Uterus (tissue), 2 donors: ENCODE data around the gene RALA.

ENCODE experiments used
- POLR2A ChIP-seq, 2 donors: fragments of 450-650 bp; IDR thresholded peaks; one replicate each; pipeline ENCODE4 v1.6.1; 2016; ENCODE audit warnings: antibody characterized with exemption in 2 of 2, mild to moderate bottlenecking in 1 of 2, moderate library complexity in 1 of 2
- TF ChIP-seq, protein P1 (sequence below), 4 experiments: fragments of 200-600 bp in 2 of 4; fragments of 450-650 bp in 2 of 4; sonication (generic) in 2 of 4; IDR thresholded peaks; one replicate each; pipeline ENCODE4 v1.5.1; 2016 to 2019; ENCODE audit warnings: antibody characterized with exemption in 4 of 4, mild to moderate bottlenecking in 2 of 4, moderate library complexity in 1 of 4

DNA sequence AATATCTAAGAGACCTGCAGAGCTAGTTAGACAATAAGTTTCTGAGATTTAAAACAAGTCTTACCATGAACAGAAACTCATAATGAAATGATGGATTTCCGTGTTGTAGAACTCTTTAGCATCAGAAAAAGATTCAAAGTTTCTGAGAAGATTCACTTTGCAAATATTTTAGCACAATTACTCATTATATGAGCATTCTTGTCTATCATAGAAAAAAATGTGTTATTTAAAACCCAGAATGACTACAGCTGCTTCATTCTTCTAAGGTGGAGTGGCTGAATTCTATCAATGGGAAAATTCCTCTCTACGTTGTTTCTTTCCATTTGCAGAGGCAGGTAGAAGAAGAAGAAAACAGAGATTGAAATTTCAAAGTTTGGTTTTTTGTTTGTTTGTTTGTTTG, 21.0 kb upstream of the RALA start:
- TF ChIP-seq, protein P1, sequence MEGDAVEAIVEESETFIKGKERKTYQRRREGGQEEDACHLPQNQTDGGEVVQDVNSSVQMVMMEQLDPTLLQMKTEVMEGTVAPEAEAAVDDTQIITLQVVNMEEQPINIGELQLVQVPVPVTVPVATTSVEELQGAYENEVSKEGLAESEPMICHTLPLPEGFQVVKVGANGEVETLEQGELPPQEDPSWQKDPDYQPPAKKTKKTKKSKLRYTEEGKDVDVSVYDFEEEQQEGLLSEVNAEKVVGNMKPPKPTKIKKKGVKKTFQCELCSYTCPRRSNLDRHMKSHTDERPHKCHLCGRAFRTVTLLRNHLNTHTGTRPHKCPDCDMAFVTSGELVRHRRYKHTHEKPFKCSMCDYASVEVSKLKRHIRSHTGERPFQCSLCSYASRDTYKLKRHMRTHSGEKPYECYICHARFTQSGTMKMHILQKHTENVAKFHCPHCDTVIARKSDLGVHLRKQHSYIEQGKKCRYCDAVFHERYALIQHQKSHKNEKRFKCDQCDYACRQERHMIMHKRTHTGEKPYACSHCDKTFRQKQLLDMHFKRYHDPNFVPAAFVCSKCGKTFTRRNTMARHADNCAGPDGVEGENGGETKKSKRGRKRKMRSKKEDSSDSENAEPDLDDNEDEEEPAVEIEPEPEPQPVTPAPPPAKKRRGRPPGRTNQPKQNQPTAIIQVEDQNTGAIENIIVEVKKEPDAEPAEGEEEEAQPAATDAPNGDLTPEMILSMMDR (IDR thresholded peaks at IDR 0.05) = no peak
- no peak for TF ChIP-seq POLR2A (IDR thresholded peaks at IDR 0.05)
